Measurements from ENCODE around the gene SH3PXD2B.

SH3PXD2B gene

DNA sequence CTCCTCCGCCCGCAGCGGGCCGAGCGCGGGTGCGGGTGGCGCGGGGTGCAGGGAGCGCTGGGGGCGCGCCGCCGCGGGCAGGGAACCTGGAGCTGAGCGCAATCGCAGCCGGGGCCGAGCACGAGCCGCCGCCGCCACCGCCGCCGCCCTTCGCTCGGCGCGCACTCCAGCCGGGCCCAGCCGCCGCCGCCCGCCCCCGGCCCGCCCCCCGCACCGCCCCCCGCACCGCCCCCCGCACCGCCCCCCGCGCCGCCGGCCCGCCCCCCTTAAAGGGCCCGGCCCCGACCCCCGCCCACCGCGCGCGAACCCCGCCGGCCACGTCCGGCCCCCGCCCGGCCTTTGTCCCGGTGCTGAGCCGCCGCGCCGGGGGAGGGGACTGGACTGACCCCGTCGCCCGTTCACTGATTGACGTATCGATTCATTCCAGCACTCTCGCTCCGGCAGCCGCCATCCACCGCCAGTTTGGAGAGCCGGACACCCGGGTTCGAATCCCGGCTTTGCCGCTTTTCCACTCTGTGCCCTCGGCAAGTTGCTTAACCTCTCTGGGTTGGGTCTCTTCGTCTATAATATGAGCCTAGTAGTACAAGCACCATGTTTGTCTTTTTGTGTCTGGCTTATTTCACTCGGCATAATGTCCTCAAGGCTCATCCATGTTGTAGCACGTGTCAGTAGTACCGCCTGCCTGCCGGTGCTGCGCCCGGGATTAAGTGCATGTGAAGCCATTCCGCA lies at the start of gene SH3PXD2B:
Gene SH3PXD2B (minus strand): TSS at position 168 of the 729 bp plus-strand sequence. CDS start 173 bp downstream, outside the sequence.
- no peak for DNase-seq (ENCODE audit: low read depth in 2 of 2)

- DNase-seq (ENCODE audit: low read depth in 2 of 2), result no peak
These were observed 48.6 kb upstream of the SH3PXD2B start for GRCh38 chr5:172502969-172503368.

DNA sequence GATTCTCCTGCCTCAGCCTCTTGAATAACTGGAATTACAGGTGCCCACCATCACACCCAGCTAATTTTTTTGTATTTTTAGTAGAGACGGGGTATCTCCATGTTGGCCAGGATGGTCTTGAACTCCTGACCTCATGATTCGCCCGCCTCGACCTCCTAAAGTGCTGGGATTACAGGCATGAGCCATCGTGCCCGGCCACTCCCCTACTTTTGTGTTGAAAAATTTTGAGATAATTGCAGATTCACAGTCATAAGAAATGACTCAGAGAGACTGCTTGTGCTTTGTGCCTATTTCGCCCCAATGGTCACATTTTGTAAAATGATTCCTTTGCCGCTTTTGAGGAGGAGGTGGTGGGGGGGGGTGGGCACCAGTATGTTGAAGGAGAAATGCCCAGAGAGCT lies 48.1 kb upstream of the SH3PXD2B start:
- DNase-seq (ENCODE audit: low read depth in 2 of 2), result no peak

DNA sequence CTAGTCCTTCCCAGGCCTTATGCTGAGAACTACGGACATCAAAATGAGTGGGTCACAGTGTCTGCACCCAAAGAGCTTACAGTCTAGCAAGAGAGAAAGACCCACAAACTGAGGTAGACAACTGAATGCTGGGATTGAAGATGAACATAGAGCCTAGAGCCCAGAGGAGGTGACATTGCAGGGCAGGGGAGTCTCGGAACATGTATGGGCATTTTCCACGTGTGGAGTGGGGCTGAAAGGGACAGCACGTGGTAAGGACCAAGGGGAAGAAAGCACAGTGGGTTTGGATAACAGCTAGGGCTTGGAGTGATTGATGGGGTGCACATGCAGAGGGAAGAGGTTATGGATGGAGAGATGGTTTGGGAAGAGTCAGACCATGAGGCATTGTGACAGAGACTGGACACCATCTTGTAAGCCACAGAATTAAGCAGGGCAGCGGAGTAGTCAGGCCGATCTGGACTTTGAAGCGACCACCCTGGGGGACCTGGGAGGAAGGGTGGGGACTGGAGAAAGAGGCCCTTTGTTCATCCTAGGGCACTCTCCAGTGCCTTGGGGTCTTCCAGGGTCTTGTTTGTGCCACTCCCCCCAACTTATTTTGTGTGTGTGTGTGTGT lies 47.5 kb upstream of the SH3PXD2B start:
- DNase-seq (ENCODE audit: low read depth in 2 of 2), result no peak

- DNase-seq (ENCODE audit: low read depth in 2 of 2), result no peak
These were observed 45.0 kb upstream of the SH3PXD2B start for GRCh38 chr5:172499287-172499686.

DNA sequence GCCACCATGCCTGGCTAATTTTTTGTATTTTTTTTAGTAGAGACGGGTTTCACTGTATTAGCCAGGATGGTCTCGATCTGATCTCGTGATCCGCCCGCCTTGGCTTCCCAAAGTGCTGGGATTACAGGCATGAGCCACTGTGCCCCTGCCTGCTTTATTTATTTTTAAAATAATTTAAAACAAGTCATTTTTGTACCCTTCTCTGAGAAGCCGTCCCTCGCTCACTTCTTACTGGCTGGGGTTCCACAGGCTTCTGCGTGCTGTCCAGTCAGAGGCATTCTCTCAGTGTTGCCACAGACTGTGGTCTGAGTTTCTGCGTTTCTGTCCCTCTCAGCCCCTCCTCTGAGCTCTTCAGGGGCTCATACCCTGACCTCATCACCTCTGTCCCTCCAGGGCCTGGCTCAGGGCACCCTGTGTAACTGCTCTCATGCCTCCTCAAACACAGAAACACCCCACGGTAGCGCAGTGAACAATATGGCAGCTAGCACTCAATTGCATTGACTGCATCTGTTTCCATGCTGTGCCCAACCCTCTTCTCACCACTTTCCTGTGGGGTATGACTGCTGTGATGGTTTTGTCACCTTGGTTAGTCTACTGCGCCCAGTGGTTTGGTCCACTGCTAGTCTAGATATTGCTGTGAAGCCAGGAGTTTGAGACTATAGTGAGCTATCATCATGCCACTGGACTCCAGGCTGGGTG lies 44.3 kb upstream of the SH3PXD2B start:
- DNase-seq (ENCODE audit: low read depth in 2 of 2), result no peak

- DNase-seq (ENCODE audit: low read depth in 2 of 2), result no peak
These were observed 43.4 kb upstream of the SH3PXD2B start for GRCh38 chr5:172497591-172498255.

DNA sequence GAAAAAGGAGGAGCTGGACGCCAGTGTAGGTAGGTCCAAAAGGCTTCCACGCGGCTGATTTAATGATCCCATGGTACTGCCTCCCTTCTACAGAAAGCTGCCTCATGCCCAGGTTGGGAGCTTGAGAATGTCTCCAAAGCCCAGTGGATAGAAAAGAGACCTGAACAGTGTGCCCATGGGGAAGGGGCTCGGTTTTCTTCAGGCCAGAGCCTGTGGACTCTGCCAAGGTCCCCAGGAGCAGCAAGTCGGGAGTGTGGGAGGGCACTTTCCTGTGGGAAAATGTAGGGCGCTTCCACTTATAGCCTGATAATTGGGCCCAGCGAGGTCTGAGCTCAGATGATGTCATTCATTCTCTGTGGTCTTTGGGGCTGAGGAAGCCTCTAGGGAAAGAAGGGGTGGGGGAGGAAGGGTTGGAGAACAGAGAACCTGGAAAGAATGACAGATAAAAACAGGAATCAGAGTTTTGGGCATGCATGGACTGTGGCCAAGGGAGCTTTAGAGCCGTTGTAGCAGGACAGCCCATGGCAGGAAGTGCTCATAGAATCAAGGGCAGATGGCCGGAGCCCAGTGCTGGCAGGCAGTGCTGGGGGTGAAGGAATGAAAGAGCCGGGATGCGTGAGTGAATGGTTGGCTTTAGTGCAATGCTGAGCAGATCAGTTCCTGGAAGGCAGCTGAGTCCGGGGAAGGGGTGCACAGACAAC lies 42.5 kb upstream of the SH3PXD2B start:
- DNase-seq (ENCODE audit: low read depth in 2 of 2), result no peak

GRCh38 chr5:172494630-172495505 lies 40.5 kb upstream of the SH3PXD2B start:
- no peak for DNase-seq (ENCODE audit: low read depth in 2 of 2)

DNA sequence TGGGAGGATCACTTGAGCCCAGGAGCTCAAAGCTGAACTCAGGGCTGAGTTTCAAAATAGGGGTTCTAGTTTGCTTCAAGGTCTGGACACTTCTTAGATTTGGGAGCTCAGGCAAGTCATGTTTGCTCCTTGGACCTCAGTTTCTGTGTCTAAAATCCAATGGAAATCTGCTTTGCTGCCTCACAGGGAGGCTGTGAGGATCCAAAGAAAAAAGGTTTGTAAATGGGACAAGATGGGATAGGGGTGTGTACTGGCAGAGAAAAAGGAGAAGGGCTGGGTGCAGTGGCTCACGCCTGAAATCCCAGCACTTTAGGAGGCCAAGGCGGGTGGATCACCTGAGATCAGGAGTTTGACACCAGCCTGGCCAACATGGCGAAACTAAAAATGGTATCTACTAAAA lies 39.6 kb upstream of the SH3PXD2B start:
- no peak for DNase-seq (ENCODE audit: low read depth in 2 of 2)

DNA sequence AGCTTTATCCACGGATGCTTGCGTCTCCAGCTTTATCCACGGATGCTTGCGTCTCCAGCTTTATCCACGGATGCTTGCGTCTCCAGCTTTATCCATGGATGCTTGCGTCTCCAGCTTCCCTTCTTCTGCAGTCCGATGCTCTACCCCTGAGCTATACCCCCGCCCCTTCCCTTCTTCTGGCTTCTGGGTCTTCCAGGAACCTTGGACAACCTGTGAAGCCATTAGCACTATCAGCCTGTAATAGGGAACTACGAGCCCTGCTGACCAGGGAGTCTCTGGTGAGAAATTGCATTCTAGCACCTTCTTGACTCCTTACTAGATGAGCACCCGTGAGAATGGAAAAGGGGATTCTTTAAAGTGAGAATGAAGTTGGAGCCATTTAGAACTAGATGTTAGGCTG lies 39.1 kb upstream of the SH3PXD2B start:
- DNase-seq (ENCODE audit: low read depth in 2 of 2), result no peak

GRCh38 chr5:172493002-172493401 lies 38.7 kb upstream of the SH3PXD2B start:
- DNase-seq (ENCODE audit: low read depth in 2 of 2), result no peak

- DNase-seq (ENCODE audit: low read depth in 2 of 2), result no peak
These were observed 37.9 kb upstream of the SH3PXD2B start for GRCh38 chr5:172492097-172492840.

- DNase-seq (ENCODE audit: low read depth in 2 of 2), result no peak
These were observed 37.2 kb upstream of the SH3PXD2B start for GRCh38 chr5:172491481-172491880.

DNA sequence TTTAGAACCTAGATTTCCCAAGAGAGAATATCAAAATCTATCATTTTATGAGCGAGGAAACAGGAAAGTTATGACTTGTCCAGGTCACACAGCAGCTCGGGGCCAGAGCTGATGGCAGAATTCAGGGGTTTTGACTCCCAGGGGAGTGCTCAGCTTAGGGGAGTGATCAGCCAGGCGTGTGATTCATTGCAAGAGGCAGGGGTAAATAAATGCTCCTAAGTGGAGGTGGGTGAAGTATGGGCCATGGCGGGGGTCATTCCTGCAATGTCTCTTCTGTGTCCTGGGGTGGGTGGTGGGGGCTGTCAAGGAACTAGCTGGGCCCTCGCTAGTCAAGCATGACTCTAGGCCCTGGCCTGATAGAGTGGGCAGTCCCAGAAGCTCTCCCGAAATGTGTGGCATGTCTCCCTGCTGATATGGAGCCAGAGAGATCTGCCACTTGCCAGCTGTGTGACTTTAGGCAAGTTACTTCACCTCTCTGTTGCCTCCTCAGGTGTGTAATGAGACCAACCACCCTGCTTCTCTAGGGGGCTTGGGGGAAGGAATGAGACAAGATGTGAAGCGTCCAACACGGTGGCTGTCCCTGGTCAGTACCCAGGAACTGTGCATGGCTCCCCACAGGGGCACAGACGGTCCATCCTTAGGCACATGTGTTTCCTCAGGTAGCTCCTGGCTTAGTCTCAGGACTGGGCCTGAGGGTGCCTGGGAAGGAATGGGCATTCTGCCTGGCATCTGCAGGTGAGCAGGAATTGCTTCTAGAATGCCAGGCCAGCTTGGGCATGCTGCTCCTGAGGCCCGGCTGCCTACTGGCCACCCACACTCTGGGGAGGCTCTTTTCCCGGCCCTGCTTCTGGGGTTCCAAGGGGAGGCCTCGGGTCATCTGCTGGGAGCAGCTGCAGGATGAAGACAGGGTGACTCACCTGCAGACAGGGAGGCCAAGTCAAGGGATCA lies 36.5 kb upstream of the SH3PXD2B start:
- DNase-seq (ENCODE audit: low read depth in 2 of 2), result no peak

DNA sequence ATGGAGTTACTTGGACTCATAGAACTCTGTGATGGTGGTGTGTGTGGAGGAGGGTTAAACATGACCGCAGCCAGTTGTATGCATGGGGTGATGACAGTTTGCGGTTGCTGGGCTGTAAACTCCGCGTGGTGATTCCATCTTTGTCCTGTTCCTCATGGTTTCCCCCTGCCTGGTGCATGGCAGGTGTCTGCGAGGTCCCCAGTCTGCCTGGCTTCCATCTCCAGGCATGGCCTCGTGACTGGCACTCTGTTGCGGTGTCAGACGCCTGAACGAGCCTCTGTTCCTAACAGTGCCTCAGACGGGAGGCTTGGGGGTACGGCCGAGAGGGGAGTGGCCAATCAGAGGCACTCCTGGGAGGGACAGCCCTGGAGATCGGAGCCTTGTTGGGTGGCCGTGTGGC lies 33.9 kb upstream of the SH3PXD2B start:
- no peak for DNase-seq (ENCODE audit: low read depth in 2 of 2)

DNA sequence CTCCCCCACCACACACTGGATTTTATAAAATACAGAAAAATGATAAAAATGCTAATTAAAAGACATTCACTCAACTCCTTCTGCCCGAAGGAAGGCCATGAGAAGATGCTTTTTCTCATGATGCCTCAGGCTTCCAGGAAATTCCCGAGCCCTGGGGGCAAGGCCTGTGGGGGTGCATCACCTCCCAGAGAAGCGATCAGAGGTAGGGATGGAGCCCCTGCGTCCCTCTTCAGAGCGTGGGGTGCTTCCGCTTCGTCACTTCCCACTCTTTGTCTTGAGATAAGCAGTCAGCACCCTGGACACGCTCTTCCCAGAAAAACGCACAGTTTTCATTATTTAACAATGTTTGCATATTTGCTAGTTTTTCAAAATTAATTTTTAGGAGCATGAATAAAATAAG lies 33.3 kb upstream of the SH3PXD2B start:
- DNase-seq (ENCODE audit: low read depth in 2 of 2), result no peak

DNA sequence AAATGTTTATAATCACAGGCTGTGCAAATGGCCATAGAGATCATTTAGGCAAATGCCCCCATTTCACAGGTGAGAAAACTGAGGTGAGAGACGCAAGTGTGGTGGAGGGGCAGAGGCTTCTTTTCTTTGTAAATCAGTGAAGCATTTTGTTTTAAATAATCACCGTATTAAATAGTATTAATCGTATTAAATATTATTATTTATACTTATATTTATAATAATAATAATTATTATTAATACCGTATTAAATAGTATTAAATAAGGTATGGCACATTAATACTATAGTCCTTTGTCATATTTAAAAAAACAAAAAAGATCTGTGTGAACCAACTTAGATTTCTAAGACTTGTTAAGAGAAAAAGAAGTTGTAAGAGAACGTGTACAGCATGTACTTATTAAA lies 32.6 kb upstream of the SH3PXD2B start:
- no peak for DNase-seq (ENCODE audit: low read depth in 2 of 2)

DNA sequence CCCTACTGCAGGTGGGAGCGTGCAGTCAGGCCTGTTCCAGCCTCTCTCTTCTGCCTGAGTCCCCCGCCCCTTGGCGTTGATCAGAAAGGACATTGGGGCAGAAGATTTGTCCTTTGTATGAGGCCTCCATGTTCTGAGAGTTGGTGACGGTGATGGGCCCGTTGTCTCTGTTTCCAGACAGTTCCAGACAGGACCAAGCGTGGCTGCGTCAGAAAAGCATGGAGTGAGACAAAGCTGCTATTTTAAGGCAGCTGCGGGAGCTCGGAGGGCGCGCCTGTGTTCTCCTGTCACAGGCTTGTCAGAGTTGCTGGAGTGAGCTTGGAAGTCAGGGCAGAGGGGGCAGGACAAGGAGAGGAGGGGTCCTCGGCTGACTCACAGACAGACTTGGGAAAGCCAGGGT lies 32.1 kb upstream of the SH3PXD2B start:
- no peak for DNase-seq (ENCODE audit: low read depth in 2 of 2)
